Measurements from ENCODE around the gene KRT8. TPM values are rescaled to one million over a fixed set of nuclear protein-coding genes. Genes with fewer than 3 reads are reported as not detected.

The KRT8 gene
- total and polyA plus RNA-seq, 2 of the 13 experiments (the other 11 are each of a cell fraction or from before 2014, with no cell fraction given), result 498 to 718 TPM

DNA sequence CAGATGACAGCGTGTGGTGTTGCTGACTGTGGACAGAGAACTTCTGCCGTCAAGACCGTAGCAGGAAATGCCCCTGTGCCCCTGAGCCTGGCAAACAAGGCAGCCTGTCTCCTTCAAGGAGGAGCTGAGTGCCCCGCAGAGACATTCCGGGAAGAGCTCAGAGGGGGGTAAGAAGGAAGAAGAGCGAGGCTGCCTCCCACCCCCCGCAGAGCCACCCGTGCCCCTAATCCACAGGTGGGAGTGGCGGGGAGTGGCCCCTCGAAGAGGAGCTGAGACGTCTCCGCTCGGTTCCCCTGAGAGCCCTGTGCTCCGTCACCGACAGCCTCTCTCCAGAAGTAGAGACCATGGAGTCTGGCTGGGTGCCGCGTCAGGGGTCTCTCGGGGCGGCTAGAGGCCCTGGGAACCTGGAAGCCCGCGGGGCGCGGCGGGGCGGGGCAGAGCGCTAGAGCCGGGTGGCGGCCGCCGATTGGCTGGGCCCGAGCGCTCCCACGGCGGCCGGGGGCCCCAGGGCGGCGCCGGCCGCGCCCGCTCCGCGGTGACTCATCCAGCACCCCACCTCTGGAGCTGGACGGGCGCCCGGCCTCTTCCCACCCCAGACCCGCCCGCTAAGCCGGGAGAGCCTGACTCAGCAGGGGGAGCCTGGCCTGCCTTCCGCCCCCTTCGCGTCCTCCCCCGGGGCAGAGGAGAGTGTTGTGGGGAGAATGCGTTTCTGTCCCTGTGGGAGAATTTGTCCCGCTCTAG, 30.9 kb downstream of the KRT8 start:
- Histone ChIP-seq H3K4me3 (replicated peaks in 1 of 3; ENCODE audit: insufficient read depth in 1 of 3, low read depth in 2 of 3, low read length in 3 of 3) (peak overlapping the region; percentile 28 to 63 (median 52); a peak in 5 of 6 replicates), H4K20me1 (ENCODE audit: insufficient read depth, low read length) (no peaks in the 10 kb centered on the region), H2AFZ (ENCODE audit: low read length) (no peak overlapping the region), H3K36me3 (replicated peaks in 1 of 2; ENCODE audit: control insufficient read depth in 1 of 2, insufficient read depth in 2 of 2, low read length in 2 of 2) (no peaks in the 10 kb centered on the region), H3K27me3 (ENCODE audit: control insufficient read depth in 1 of 2, insufficient read depth in 2 of 2, low read length in 2 of 2) (peaks cover 1 to 21% of the 10 kb centered on the region in 2 experiments; a peak in 3 of 5 replicates), H3K4me2 (ENCODE audit: low read depth, low read length) (peak overlapping the region; percentile 72), H3K27ac (ENCODE audit: extremely low read length, insufficient read depth, low read length) (no peak overlapping the region), H3K9ac (ENCODE audit: insufficient read depth, low read depth, low read length) (peak overlapping the region; percentile 70), H3K9me3 (ENCODE audit: low read length) (no peaks in the 10 kb centered on the region), H3K4me1 (ENCODE audit: insufficient read depth, low read length) (peaks cover 53% of the 10 kb centered on the region), H3K79me2 (ENCODE audit: insufficient read depth, low read length) (no peaks in the 10 kb centered on the region)
- DNase-seq (ENCODE audit: low spot score) (peak; percentile 48), ATAC-seq (peak; percentile 51), FAIRE-seq (no peak)
- intact Hi-C loops (cut with micrococcal nuclease; ENCODE audit: unreplicated experiment) (no loop called here), in situ Hi-C loops (cut with HindIII; ENCODE audit: extremely low pct_ligation_motif_present, low pct_unique_long_range_greater_than_20kb) (no loop called here)
- ChIA-PET POLR2A (interaction anchor here (1.0 to 1.8 kb wide), 2 partner anchors 11 to 22 kb away, joined by 3 to 4 read pairs; no protein-coding TSS in a partner anchor), CTCF (ENCODE audit: low intra/inter-chr PET ratio, low total read pairs) (no interaction called here)
- WGBS (ENCODE audit: low lambda C conversion rate), result 28% methylated on average over 16 of the region's 55 CpGs
- BruUV-seq (replicated peaks), result no TSS peak
- TF ChIP-seq, protein P1, sequence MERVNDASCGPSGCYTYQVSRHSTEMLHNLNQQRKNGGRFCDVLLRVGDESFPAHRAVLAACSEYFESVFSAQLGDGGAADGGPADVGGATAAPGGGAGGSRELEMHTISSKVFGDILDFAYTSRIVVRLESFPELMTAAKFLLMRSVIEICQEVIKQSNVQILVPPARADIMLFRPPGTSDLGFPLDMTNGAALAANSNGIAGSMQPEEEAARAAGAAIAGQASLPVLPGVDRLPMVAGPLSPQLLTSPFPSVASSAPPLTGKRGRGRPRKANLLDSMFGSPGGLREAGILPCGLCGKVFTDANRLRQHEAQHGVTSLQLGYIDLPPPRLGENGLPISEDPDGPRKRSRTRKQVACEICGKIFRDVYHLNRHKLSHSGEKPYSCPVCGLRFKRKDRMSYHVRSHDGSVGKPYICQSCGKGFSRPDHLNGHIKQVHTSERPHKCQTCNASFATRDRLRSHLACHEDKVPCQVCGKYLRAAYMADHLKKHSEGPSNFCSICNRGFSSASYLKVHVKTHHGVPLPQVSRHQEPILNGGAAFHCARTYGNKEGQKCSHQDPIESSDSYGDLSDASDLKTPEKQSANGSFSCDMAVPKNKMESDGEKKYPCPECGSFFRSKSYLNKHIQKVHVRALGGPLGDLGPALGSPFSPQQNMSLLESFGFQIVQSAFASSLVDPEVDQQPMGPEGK (CRISPR knock-in tag; IDR thresholded peaks at IDR 0.05), result peak; percentile 41; the same call in 1 of the 2 replicates
- TF ChIP-seq, protein P2, sequence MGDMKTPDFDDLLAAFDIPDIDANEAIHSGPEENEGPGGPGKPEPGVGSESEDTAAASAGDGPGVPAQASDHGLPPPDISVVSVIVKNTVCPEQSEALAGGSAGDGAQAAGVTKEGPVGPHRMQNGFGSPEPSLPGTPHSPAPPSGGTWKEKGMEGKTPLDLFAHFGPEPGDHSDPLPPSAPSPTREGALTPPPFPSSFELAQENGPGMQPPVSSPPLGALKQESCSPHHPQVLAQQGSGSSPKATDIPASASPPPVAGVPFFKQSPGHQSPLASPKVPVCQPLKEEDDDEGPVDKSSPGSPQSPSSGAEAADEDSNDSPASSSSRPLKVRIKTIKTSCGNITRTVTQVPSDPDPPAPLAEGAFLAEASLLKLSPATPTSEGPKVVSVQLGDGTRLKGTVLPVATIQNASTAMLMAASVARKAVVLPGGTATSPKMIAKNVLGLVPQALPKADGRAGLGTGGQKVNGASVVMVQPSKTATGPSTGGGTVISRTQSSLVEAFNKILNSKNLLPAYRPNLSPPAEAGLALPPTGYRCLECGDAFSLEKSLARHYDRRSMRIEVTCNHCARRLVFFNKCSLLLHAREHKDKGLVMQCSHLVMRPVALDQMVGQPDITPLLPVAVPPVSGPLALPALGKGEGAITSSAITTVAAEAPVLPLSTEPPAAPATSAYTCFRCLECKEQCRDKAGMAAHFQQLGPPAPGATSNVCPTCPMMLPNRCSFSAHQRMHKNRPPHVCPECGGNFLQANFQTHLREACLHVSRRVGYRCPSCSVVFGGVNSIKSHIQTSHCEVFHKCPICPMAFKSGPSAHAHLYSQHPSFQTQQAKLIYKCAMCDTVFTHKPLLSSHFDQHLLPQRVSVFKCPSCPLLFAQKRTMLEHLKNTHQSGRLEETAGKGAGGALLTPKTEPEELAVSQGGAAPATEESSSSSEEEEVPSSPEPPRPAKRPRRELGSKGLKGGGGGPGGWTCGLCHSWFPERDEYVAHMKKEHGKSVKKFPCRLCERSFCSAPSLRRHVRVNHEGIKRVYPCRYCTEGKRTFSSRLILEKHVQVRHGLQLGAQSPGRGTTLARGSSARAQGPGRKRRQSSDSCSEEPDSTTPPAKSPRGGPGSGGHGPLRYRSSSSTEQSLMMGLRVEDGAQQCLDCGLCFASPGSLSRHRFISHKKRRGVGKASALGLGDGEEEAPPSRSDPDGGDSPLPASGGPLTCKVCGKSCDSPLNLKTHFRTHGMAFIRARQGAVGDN (CRISPR knock-in tag; IDR thresholded peaks at IDR 0.05), result peak; percentile 20; the same call in 1 of the 2 replicates
- no peak for TF ChIP-seq GABPB1 (CRISPR knock-in tag; IDR thresholded peaks at IDR 0.05)
- TF ChIP-seq, protein P3, sequence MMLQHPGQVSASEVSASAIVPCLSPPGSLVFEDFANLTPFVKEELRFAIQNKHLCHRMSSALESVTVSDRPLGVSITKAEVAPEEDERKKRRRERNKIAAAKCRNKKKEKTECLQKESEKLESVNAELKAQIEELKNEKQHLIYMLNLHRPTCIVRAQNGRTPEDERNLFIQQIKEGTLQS (CRISPR knock-in tag; IDR thresholded peaks at IDR 0.05), result peak; percentile 68; the same call in 1 of the 2 replicates
- 0 out of 2 replicates have a peak, but pooled peaks have one; percentile 17 for TF ChIP-seq RBFOX2 (IDR thresholded peaks at IDR 0.05; ENCODE audit: low read depth, low read length)
- peak; percentile 88 for TF ChIP-seq FOSL2 (CRISPR knock-in tag; IDR thresholded peaks at IDR 0.05)
- TF ChIP-seq, protein P4, sequence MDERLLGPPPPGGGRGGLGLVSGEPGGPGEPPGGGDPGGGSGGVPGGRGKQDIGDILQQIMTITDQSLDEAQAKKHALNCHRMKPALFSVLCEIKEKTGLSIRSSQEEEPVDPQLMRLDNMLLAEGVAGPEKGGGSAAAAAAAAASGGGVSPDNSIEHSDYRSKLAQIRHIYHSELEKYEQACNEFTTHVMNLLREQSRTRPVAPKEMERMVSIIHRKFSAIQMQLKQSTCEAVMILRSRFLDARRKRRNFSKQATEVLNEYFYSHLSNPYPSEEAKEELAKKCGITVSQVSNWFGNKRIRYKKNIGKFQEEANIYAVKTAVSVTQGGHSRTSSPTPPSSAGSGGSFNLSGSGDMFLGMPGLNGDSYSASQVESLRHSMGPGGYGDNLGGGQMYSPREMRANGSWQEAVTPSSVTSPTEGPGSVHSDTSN (CRISPR knock-in tag; IDR thresholded peaks at IDR 0.05), result no peak
- no peak for TF ChIP-seq EZH2 (conservative IDR thresholded peaks at IDR 0.05; ENCODE audit: low read depth, low read length)
- TF ChIP-seq, protein P5, sequence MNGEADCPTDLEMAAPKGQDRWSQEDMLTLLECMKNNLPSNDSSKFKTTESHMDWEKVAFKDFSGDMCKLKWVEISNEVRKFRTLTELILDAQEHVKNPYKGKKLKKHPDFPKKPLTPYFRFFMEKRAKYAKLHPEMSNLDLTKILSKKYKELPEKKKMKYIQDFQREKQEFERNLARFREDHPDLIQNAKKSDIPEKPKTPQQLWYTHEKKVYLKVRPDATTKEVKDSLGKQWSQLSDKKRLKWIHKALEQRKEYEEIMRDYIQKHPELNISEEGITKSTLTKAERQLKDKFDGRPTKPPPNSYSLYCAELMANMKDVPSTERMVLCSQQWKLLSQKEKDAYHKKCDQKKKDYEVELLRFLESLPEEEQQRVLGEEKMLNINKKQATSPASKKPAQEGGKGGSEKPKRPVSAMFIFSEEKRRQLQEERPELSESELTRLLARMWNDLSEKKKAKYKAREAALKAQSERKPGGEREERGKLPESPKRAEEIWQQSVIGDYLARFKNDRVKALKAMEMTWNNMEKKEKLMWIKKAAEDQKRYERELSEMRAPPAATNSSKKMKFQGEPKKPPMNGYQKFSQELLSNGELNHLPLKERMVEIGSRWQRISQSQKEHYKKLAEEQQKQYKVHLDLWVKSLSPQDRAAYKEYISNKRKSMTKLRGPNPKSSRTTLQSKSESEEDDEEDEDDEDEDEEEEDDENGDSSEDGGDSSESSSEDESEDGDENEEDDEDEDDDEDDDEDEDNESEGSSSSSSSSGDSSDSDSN (CRISPR knock-in tag; IDR thresholded peaks at IDR 0.05), result peak; percentile 77
